ENCODE data around the gene TTYH3. TPM values are rescaled to one million over a fixed set of nuclear protein-coding genes. Genes with fewer than 3 reads are reported as not detected.

Gene TTYH3
- total RNA-seq, 3 donors from 2014 or later (not counting 1 experiment from before 2014, with no cell fraction given) = 38.3 to 47.1 (median 42.4) TPM

DNA sequence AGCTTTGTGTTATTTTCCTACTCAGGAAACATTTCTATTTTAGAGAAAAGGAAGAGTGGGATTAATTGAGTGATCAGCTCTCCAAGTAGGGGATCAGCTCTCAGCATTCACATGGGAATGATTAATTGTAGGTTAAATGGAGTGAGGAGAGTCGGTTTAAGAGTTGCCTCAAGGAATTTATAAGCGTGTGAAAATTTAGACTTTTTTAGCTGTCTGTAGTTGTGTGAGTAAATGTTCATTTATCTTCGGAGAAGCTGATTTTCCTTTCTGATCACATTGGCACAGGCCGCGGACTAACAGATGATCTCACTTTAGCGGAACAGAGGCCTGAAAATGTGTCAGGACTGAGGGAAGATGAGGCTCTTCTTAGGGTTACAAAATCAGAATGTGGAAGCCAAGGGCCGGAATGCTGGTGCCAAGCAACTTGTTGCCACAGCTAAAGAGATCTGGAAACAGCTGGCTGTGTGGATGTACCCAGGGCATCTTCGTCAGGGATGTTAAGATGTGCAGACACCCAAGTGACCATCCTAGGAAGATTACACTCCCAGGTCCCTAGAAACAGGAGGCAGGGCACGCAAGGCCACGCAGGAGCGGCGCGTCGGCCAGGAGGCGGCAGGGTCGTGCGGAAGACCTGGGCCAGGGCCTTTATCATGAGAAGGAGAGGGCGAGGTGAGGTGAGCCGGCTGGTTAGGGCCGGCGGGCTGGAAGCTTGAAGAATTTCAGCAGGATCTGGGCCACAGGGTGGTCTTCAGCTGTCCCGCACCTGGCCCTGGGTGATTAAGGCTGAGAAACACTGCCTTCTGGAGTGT is 35.1 kb upstream of the TTYH3 start:
- ATAC-seq = no peak
- Mint-ChIP-seq H3K4me1 (no peaks in the 10 kb centered on the region), H3K27ac (no peak overlapping the region), H3K36me3 (no peaks in the 10 kb centered on the region), H3K9me3 (no peaks in the 10 kb centered on the region), H3K4me3 (no peak overlapping the region), H3K27me3 (ENCODE audit: low read depth in 2 of 2) (no peaks in the 10 kb centered on the region)
- DNase-seq = no peak
- H3K27ac ChIP-seq (ENCODE audit: low read length) = no peak overlapping the region
- no peaks in the 10 kb centered on the region for H3K9me3 ChIP-seq (ENCODE audit: control insufficient read depth, insufficient read depth, low read length)
- no peaks in the 10 kb centered on the region for H3K4me1 ChIP-seq (ENCODE audit: control insufficient read depth, insufficient read depth, low read length)
- intact Hi-C loops (cut with micrococcal nuclease) = no loop called here
- no peak overlapping the region for H3K4me3 ChIP-seq (ENCODE audit: low read length)
- no peaks in the 10 kb centered on the region for H3K27me3 ChIP-seq (ENCODE audit: control insufficient read depth, insufficient read depth, low read length)
- TF ChIP-seq, protein P1, sequence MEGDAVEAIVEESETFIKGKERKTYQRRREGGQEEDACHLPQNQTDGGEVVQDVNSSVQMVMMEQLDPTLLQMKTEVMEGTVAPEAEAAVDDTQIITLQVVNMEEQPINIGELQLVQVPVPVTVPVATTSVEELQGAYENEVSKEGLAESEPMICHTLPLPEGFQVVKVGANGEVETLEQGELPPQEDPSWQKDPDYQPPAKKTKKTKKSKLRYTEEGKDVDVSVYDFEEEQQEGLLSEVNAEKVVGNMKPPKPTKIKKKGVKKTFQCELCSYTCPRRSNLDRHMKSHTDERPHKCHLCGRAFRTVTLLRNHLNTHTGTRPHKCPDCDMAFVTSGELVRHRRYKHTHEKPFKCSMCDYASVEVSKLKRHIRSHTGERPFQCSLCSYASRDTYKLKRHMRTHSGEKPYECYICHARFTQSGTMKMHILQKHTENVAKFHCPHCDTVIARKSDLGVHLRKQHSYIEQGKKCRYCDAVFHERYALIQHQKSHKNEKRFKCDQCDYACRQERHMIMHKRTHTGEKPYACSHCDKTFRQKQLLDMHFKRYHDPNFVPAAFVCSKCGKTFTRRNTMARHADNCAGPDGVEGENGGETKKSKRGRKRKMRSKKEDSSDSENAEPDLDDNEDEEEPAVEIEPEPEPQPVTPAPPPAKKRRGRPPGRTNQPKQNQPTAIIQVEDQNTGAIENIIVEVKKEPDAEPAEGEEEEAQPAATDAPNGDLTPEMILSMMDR (IDR thresholded peaks at IDR 0.05) = no peak
- peaks cover 15% of the 10 kb centered on the region for H3K36me3 ChIP-seq (ENCODE audit: control insufficient read depth, insufficient read depth, low read length)
- WGBS (ENCODE audit: insufficient coverage) = 92% methylated on average over 22 of the region's 22 CpGs

DNA sequence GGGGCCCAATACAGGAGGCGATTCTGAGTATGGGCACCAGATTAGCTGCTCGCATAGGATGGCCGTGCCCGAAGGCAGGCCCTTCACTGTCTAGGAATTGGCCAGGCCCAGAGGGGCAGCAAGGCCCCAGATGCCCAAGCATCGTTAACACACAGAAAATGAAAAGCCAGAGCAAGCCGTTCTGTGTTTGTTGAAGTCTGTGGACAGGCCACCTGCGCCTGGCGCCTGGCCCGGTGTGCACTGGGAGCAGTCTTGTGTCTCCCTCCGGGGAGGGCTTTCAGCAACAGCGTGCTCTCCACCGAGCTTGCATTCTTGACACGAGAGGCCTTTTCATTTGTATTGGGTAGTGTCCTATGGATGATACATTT is 34.5 kb upstream of the TTYH3 start:
- no peak for DNase-seq
- H3K4me1 ChIP-seq (ENCODE audit: control insufficient read depth, insufficient read depth, low read length) = no peaks in the 10 kb centered on the region
- H3K27me3 Mint-ChIP-seq (ENCODE audit: low read depth in 2 of 2) = no peaks in the 10 kb centered on the region
- no peaks in the 10 kb centered on the region for H3K36me3 Mint-ChIP-seq
- peaks cover 15% of the 10 kb centered on the region for H3K36me3 ChIP-seq (ENCODE audit: control insufficient read depth, insufficient read depth, low read length)
- no peak overlapping the region for H3K4me3 Mint-ChIP-seq
- no peaks in the 10 kb centered on the region for H3K9me3 ChIP-seq (ENCODE audit: control insufficient read depth, insufficient read depth, low read length)
- H3K9me3 Mint-ChIP-seq = no peaks in the 10 kb centered on the region
- 91% methylated on average over 13 of the region's 13 CpGs for WGBS (ENCODE audit: insufficient coverage)
- ATAC-seq = no peak
- H3K27me3 ChIP-seq (ENCODE audit: control insufficient read depth, insufficient read depth, low read length) = no peaks in the 10 kb centered on the region
- H3K4me1 Mint-ChIP-seq = no peaks in the 10 kb centered on the region
- no peak overlapping the region for H3K27ac Mint-ChIP-seq
- no peak overlapping the region for H3K4me3 ChIP-seq (ENCODE audit: low read length)
- TF ChIP-seq, protein P1 (IDR thresholded peaks at IDR 0.05) = no peak
- no peak overlapping the region for H3K27ac ChIP-seq (ENCODE audit: low read length)
- intact Hi-C loops (cut with micrococcal nuclease) = no loop called here

DNA sequence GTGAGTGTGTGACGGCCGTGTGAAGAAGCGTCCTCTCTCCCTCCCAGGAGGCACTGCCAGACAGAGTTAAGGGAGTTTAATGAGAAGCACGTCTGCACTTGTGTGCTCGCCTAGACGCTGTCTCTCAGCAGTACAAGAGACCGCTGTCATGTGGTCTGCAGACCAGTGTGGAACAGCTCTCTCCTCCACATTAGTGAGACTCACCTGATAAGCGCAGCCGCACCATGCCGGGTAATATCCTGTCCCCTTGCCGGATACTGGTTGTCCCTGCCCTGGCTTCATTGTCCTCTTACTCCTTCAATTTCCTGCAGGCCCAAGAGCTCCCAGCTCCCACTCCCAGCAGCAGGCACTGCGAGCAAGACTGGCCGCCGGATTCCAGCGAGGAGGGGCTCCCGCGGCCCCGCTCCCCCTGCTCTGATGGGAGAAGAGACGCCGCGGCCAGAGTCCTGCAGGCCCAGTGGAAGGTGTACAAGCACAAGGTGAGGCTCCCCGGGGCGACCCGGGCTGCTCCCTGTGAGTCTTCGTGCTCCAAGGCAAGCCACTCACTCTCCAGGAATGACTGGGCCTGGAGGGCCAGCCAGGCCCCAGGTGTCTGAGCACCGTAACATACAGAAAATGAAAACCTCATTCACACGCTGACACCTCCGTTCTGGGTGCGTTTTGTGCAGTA is 33.5 kb upstream of the TTYH3 start:
- H3K36me3 ChIP-seq (ENCODE audit: control insufficient read depth, insufficient read depth, low read length) = peaks cover 15% of the 10 kb centered on the region
- H3K4me1 ChIP-seq (ENCODE audit: control insufficient read depth, insufficient read depth, low read length) = no peaks in the 10 kb centered on the region
- H3K4me1 Mint-ChIP-seq = peaks cover 0 to 5% of the 10 kb centered on the region in 2 donors
- no peaks in the 10 kb centered on the region for H3K36me3 Mint-ChIP-seq
- no peaks in the 10 kb centered on the region for H3K27me3 ChIP-seq (ENCODE audit: control insufficient read depth, insufficient read depth, low read length)
- no peak overlapping the region for H3K27ac ChIP-seq (ENCODE audit: low read length)
- TF ChIP-seq, protein P1 (IDR thresholded peaks at IDR 0.05) = no peak
- H3K9me3 Mint-ChIP-seq = no peaks in the 10 kb centered on the region
- no peak overlapping the region for H3K27ac Mint-ChIP-seq
- 96% methylated on average over 29 of the region's 29 CpGs for WGBS (ENCODE audit: insufficient coverage)
- H3K4me3 Mint-ChIP-seq = no peak overlapping the region
- intact Hi-C loops (cut with micrococcal nuclease) = no loop called here
- no peak for ATAC-seq
- H3K27me3 Mint-ChIP-seq (ENCODE audit: low read depth in 2 of 2) = no peaks in the 10 kb centered on the region
- no peak overlapping the region for H3K4me3 ChIP-seq (ENCODE audit: low read length)
- DNase-seq = no peak
- no peaks in the 10 kb centered on the region for H3K9me3 ChIP-seq (ENCODE audit: control insufficient read depth, insufficient read depth, low read length)
